ENCODE data around the gene PRKAR2B.

- no peak for TF ChIP-seq CTCF (IDR thresholded peaks at IDR 0.05; ENCODE audit: low read depth, low read length)
- TF ChIP-seq EZH2phosphoT487 (IDR thresholded peaks at IDR 0.05; ENCODE audit: low read depth): no peak
These were observed 165.1 kb downstream of the PRKAR2B start for GRCh38 chr7:107209565-107209964.

Measured in OCI-LY3 (cell line).